HG02870 (cell line): ENCODE data around the gene PIEZO2.
"Not testable (repeated sequence)": the region's sequence is repeated elsewhere in the genome, so short reads cannot be mapped to it uniquely, and the experiment has no call there.

Source experiments
- ATAC-seq: cut with Tn5 transposase; IDR thresholded peaks from one replicate; pipeline ENCODE4 v1.9.1; 2021; ENCODE audit warnings: mild to moderate bottlenecking, moderate library complexity; ENCODE audit not compliant: unreplicated experiment

Gene PIEZO2

DNA sequence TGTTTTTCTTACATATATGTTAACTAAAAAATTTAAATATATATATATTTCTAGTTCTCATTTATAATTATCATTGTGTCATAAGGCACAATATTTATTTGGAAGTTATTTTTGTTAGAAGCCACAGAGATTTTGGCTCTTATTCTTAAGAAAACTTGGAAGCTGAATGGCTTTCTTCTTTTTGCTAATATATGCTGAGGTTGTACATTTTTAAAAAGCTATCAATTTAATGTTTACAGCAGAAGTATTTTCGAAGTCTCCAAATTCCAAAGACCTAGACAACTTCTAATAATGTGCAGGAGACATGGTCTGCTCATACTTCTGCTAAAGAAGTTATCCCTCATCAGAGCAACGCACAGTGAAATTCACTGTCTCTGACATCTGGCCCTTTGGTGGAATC, 3.7 kb upstream of the PIEZO2 start:
- ATAC-seq = no peak

DNA sequence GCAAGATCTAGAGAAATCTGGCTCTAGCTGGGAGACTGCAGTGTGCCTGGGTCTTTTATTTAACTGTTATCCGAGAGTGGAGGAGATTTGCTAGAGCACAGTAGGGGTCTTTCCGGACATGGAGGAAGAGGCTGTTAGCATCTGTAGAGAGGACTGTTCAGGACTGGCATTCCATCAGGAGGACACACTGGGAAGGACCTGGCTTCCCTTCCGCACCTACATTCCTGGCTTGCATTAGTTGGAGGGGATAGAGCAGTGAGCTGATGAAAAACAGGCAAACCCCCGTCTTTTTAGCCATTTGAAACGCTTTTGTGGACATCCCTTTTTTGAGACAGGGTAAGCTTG, 874 bp upstream of the PIEZO2 start:
- no peak for ATAC-seq

DNA sequence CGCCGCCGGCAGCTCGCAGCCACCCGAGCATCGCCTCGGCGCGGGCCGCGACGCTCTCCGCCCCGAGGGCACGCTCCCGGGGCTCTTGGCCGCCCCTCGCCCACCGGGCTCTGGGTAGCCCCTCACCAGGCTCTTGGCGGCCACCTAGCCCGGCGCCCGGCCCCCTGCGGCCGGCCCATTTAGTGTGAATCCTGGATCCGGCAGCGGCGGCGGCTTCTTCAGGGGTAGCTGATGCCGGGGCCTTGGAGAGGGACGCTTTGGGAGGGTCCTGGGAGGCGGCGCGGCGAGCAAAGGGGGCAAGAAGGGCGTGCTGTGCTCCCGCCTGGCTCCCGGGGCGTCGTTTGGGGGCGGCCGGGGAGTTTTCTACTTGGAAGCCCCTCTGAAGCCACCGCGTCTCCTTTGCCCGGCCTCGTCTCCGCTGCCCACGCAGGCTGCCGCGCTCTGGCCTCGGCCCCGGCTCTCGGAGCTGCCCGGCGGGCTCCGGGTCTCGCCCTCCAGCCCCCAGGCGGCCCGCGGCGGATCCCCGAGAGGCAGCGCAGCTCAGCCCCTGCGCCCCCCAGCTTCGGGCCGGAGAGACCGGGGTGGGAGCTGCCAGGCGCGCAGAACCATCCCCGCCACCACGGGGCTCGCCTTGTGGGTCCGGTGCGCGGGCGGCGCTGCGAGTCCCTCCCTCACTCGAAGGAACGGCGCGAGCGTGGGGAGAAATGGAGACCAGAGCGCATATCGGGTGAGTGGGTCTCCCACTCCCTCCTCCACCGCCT, 509 bp downstream of the PIEZO2 start:
- peak; percentile 10 for ATAC-seq

DNA sequence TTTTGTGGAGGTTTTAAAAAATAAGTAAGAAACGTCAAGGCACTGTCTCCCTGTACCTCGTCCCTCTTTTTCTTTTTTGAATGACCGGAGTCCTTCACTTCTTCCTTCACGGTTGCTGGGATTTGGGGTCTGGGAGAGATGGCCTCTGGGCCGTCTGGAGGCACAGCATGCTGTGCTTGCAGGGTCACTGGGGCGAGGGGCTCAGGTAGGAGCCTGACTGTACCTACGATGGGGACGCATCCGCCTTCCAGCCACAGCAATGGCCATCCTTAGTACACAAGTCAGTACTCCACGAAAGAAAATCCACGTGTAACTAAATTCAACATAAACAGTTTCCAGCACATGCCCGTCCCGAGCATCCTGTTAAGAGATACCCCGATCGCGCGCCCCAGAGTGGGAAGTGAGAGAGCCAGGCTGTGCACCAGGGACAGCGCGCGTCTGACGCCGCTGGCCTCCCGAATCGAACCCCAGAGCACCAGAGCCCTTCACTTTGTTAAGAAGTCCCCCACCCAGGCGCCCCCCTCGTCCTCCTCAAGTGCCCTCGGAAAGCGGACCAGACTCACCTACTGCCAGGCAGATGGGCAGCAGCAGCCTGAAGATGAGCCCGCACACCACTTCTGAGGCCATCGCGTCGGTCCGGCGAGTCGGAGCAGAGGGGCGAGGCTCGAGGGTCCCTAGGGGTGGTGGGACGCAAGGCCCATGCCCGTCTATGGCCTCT, 1.2 kb downstream of the PIEZO2 start:
- no peak for ATAC-seq

DNA sequence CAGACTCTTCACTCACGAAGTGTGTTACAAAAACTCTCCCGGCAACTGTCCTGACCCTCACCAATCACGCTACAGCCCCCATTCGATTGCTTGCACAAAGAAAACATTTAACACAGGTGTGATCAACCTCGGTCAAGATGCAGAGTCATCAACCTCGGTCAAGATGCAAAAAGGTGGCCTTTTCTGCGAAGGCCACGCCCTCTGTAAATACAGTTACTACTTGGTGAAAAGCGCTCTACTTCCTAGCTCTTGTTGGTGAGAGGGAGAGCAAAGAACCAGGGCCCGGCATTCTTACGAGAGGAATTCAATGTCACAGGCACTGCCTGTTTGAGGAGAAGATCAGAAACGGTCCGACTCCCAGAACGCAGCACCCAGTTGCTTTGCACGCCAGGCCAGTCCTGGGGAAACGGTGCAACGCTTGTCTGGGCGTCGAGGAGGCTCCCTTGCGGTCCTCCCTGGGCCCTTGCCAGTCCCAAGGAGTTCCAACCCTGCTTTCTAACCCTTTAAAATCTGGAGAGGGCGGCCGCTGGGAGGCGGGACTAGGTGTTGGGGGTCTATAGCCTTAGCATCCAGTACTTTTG, 1.9 kb downstream of the PIEZO2 start:
- ATAC-seq = no peak

DNA sequence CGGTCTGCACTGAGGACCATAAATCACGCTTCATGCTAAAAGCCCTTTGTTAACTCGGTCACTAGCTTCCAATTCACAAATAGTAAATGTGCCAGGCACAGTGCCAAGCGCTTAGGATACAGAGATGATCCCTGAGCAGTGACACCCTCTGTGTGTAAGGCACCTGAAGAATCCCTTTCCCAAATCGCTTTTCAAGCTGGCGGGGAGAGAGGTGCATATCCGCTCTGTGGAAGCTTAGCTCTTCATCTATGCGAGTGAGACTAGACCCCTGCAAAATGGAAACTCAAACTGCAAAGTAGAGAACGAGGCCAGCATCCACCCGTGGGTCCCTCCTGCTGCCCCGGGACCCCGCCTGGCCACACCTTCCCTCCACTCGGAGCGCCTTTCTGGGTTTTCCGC, 2.4 kb downstream of the PIEZO2 start:
- no peak for ATAC-seq

DNA sequence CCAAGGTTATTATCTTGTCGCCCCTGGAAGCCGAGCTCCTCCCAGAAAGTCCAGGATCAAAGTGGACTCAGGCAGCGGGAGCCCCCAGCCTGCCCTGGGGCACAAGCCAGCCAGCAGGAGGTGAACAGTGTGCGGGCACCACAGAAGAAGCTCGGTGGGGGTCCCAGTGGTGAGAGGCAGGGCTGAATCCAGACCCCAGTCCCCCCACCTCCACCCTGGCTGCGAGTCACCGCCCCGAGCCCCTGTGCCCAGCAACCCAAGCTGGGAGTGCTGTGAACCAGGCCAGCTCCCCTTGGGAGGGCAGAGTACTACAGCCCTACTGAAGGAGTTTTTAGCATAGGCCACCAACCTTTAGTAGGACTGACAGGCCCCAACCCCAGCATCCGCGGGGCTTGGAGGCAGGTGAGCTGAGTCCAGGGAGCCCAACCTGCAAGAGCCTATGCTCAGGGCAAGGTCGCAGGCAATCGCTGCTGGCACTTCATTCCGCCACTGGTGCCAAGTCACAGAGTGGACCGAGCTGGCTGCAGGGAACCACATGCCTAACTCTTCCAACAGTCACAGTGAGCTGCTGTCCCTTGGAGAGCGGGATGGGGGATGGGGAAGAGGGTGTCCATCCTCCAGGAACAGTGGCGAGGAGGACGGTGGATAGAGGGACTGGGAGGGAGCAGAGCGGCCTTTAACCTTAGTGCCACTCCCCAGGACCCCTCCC, 3.0 kb downstream of the PIEZO2 start:
- ATAC-seq = no peak

DNA sequence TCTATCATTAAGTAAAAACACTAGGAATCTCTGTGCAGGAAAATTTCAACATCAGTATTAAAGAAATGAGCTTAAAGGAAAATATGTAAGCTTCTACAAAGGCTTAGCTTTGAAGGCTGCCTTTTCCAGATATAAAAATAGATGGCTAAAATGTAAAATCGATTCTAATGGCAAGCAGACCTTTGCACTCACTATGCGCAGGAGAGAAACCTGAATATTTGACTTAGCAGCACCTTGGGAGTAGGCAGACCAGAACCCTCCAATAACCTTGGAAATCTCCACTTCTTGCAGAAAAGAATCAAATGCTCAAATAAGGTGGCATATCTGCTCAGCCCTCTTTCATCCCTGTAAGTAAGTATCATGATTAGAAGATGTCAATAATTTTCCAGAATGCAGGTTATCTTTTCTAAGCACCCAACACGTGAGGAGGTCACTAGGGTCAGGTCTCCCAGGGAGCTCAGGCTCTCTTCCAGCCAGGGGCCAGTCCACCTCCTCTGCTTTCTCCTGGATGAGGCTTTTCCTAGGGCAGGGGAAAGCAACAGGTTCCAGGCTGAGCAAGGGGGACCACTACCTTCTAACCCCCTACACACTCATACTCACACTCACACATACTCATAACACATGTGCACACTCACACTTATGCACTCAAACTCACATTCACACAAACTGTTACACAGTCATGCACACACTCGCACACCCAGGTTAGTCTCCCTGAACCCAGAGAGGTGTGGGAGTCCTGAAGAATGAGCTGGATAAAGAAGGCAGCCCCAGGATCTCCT, 3.8 kb downstream of the PIEZO2 start:
- ATAC-seq = no peak

DNA sequence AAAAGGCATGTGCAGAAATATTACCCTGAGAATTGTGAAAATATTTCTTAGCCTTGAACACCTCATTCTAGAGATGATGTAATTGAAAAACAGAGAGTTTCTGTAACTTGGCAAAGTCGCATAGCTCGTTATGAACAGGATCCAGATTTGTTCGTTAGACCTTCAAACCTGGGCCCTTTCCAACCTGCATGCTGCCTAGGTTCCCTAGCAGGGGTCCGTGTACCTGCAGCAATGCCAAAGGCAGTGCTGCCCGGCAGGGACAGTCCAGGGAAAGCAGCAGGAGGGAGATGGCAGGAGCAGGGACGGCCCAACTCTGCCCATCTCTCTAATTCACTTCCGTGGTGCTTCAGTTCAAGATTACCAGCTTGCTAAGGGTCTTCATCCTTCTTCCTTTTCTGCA, 12.0 kb downstream of the PIEZO2 start:
- no peak for ATAC-seq

DNA sequence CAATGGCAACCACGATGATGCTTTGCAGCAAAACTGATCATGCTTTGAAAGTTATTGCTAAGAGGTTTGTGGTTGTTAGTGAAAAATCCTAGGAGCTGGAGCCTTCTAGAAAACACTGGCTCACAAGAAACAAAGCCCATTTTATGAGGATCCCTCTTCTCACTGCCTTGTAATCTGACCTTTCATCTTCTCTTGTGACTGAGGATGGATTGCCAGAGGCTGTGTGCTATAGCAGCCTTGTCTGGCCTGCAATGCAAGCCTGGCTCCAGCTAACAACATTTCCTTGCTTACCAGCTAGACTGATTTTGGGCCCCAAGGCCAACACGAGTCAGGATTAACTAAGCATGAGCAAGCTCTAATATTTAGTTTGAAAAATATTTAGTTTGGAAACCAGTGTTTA, 13.1 kb downstream of the PIEZO2 start:
- ATAC-seq = no peak

DNA sequence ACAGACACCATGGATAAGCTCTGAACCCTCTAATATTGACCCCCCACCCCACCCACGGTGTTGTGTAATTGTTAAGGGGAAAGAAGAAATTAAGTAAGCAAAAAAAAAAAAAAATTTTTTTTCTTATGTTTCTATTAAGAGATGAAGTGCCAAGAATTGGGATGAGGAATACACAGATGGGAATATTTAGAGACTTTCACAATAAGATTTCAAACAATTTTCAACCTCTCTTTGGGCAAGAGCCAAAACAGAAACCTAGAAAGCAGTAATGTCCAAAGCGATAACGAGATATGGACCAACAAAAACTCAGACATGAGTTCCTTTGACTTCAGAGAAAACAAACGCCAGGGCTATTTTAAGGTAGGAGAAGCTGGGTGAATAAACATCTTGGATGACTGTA, 14.4 kb downstream of the PIEZO2 start:
- no peak for ATAC-seq

DNA sequence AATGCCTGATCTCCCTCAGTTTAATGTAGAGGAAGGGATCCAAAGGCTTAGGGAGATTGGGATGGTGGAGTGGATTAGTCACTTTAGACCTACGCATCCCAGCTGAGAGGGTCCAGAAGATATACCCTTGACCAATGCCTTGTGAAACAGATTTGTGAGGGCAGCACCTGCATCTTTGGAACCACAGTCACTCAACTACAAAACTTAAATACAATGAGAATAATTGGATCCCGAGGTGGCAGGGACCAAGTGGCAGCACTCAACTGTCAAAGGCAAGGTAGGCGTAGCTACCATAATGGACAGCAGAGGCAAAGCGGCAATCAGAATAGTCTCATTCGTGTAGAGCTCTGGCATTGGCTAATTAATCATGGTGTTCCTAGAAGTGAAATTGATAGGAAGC, 20.3 kb downstream of the PIEZO2 start:
- ATAC-seq = not testable (repeated sequence)

DNA sequence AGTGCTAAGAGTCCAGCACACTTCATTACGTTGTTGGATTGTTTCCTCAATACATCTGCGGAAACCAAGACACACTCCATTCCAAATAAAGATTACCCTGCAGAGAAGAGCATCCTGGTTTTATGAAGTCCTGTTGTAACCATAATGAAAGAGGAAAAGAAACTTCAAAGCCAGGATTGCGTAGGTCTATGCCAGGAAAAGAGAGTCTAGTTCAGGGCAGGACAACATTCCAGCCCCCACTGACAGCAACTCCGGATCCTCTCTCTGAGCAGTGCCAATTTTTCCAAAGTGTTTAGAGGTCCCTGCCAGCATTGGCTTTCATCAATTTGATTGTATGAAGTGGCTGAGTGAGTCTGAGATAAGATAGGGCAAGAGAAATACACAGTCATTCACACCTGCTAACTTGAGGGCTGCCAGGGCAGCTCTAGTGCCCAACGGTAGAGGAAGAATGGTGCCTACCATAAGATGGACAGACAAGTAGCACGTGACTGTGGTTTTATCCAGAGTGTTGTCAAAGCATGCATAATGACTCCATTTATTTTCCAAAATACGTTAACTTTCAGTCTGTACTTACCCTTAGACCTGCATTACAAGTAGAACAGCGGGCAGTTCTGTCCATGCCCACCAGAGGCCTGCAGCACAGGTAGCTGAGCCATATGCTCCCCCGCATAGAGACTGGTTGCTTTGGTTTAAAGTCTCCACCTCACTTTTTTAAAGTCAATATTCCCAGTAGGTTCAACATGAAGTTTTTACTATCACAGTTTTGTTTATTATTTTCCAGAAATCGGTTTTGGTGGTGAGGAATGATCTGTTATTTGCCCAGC, 23.7 kb downstream of the PIEZO2 start:
- no peak for ATAC-seq

DNA sequence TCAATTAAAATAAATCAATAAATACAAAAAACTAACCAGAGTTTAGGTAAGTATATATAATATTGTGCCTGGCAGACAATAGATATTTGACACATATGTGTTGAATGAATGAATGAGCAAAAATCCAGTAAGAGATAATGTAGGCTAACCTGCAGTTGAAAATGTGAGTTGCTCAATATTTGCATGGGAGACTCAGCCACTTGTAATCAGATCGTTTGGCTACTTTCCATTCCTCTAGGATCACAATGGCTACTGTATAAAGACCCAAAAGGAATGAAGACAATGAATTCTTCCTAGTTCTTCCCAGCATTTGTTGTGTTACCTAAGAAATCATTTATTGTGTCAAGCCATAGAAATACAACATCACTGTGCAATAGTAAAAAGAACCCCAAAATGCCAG, 25.3 kb downstream of the PIEZO2 start:
- ATAC-seq = no peak

DNA sequence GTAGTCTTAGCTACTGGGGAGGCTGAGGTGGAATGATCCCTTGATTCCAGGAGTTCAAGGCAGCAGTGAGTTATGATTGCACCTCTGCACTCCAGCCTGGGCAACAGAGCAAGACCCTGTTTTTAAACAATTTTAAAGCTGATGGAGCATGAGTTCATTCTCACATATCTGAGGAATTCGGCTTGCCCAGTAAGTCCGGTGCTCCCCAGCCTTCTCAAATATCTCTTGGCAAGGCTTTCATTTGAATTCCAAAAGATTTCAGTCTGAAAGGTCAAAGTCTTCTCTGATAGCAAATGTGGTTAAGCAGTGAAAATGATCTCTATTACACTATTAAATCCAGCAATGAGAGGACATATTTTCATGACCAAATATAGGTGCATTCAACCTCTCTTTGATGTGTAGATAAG, 27.9 kb downstream of the PIEZO2 start:
- no peak for ATAC-seq

DNA sequence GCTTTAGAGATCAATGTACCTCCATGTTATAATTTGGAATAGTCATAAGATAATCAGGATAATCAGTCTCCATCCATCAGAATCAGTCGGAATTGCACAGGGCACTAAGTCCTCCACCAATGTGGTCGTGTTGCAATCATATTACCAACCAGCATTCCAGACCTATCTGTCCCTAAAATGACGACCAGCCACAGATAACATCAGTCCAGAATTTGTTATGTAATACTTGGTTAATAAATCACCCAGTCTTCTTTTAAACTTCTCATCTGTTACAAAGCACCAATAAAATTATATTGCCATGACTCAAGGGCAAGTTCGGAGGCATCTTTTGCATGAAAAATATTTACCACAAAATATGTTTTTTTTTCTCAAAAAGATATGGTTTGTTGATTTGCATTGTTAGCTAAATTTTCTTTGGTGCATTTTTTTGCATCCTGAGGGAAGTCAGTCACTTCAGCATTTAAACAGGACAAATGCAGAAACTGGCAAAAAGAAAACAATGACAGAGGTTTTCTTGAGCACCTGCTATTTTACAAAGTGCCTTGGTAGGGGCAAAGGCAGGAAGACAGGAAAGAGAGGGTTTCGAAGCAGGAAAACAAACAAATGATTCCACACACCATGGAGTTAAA, 29.3 kb downstream of the PIEZO2 start:
- ATAC-seq = no peak

DNA sequence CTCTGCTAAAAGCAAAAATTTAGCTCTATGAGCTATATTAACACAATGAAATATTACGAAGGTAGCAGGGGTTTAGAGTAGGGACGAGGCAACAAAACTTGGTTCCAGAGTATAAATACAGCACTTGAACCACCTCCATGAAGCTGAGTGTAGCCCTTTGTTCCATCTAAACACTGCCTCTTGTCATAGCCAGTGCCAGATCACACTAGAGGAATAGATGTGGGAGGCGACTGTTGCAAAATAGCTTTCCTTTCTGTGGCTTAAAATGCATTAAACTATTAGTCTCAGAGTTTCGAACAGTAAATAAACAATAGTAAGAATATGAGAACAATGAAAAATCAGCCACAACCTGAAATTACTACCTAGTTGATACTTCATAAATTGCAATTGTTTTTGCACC, 29.8 kb downstream of the PIEZO2 start:
- no peak for ATAC-seq

DNA sequence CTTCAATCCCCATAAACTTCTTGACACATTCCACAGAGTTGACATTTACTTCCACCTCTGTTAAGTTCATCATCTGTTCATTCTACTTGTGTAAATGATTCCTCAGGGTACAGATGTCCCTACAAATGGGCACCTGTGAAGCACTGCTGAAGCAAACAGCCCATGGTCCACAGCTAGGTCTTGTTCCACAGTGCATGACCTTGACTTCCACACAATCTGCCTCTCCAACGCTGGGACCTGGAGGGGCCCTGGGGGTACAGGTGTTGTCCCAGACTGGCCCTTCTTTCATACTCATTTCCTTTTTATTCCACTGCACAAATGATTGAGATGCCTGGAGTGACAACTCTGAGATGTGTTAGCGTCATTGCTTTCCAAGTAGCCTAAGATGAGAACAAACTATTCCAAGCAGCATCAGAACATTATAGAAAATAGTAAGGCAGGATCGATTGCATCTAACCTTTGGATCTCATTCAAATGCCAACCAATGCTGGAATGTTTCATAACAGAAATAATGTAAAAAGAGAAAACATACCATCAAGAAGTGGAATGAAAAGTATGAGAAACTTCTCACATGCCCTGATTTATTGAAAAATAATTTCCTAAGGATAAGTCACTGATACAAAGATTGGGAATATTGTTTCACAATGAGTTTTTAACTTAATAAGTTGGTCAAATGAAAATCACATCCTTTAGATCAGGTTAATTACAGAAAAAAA, 31.2 kb downstream of the PIEZO2 start:
- no peak for ATAC-seq

DNA sequence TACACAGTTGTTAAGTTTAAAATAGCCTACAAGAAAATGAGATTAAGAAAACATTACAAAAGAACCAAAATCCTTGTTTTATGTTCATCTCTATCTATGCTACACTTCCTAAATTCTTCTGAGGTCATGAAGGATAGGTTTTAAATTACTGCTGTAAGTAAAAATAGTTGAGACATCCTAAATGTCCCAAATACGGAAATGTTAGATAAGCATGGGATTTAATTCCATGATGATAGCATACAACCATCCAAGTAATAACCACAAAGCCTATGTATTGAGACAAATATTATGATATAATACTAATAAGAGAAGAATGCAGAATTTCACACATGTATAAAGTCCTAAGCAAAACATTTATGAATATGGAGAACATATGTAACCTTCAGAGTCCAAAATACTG, 34.1 kb downstream of the PIEZO2 start:
- no peak for ATAC-seq
